ENCODE measurements around the gene ZBED3. TPM values are rescaled to one million over a fixed set of nuclear protein-coding genes. Genes with fewer than 3 reads are reported as not detected.
"Not testable (repeated sequence)": the region's sequence is repeated elsewhere in the genome, so short reads cannot be mapped to it uniquely, and the experiment has no call there.

The ZBED3 gene
- 10 to 100 TPM; 26.1 to 35.8 (median 31.1) TPM for polyA plus RNA-seq (ENCODE audit: insufficient read length in 4 of 4)

- peak; percentile 78 to 91 (median 82) for DNase-seq (ENCODE audit: low read depth in 4 of 4, low spot score in 2 of 4)
Measured at GRCh38 chr5:77086689-77087483, at the start of gene ZBED3. ZBED3 (minus strand) TSS chr5:77087285; CDS start chr5:77077878, 9,407 bp downstream.

GRCh38 chr5:77133061-77133758, 46.1 kb upstream of the ZBED3 start:
- no peak for DNase-seq (ENCODE audit: low read depth in 4 of 4, low spot score in 2 of 4)

GRCh38 chr5:77131361-77131760, 44.3 kb upstream of the ZBED3 start:
- no peak for DNase-seq (ENCODE audit: low read depth in 4 of 4, low spot score in 2 of 4)

- DNase-seq (ENCODE audit: low read depth in 4 of 4, low spot score in 2 of 4): no peak
Measured at GRCh38 chr5:77129391-77129990, 42.4 kb upstream of the ZBED3 start.

- DNase-seq (ENCODE audit: low read depth in 4 of 4, low spot score in 2 of 4): no peak
Measured at GRCh38 chr5:77128411-77129061, 41.5 kb upstream of the ZBED3 start.

- DNase-seq (ENCODE audit: low read depth in 4 of 4, low spot score in 2 of 4): no peak
Measured at GRCh38 chr5:77123057-77123456, 36.0 kb upstream of the ZBED3 start.

- DNase-seq (ENCODE audit: low read depth in 4 of 4, low spot score in 2 of 4): no peak
Measured at GRCh38 chr5:77120706-77121105, 33.6 kb upstream of the ZBED3 start.

- no peak for DNase-seq (ENCODE audit: low read depth in 4 of 4, low spot score in 2 of 4)
Measured at GRCh38 chr5:77120086-77120485, 33.0 kb upstream of the ZBED3 start.

GRCh38 chr5:77117161-77117560, 30.1 kb upstream of the ZBED3 start:
- no peak for DNase-seq (ENCODE audit: low read depth in 4 of 4, low spot score in 2 of 4)

GRCh38 chr5:77107035-77107434, 19.9 kb upstream of the ZBED3 start:
- DNase-seq (ENCODE audit: low read depth in 4 of 4, low spot score in 2 of 4): not testable (repeated sequence)

- DNase-seq (ENCODE audit: low read depth in 4 of 4, low spot score in 2 of 4): no peak
Measured at GRCh38 chr5:77104813-77105212, 17.7 kb upstream of the ZBED3 start.

GRCh38 chr5:77103457-77103856, 16.4 kb upstream of the ZBED3 start:
- no peak for DNase-seq (ENCODE audit: low read depth in 4 of 4, low spot score in 2 of 4)

GRCh38 chr5:77102549-77102948, 15.5 kb upstream of the ZBED3 start:
- DNase-seq (ENCODE audit: low read depth in 4 of 4, low spot score in 2 of 4): no peak

- DNase-seq (ENCODE audit: low read depth in 4 of 4, low spot score in 2 of 4): no peak
Measured at GRCh38 chr5:77101298-77101697, 14.2 kb upstream of the ZBED3 start.

- no peak for DNase-seq (ENCODE audit: low read depth in 4 of 4, low spot score in 2 of 4)
Measured at GRCh38 chr5:77095189-77095588, 8.1 kb upstream of the ZBED3 start.

- peak in 3 of 4 donors; percentile 48 to 60 (median 48) for DNase-seq (ENCODE audit: low read depth in 4 of 4, low spot score in 2 of 4)
Measured at GRCh38 chr5:77087484-77088261, 588 bp upstream of the ZBED3 start.

GRCh38 chr5:77086368-77086688, 757 bp downstream of the ZBED3 start:
- no peak for DNase-seq (ENCODE audit: low read depth in 4 of 4, low spot score in 2 of 4)

- no peak for DNase-seq (ENCODE audit: low read depth in 4 of 4, low spot score in 2 of 4)
Measured at GRCh38 chr5:77083088-77083487, 4.0 kb downstream of the ZBED3 start.

- no peak for DNase-seq (ENCODE audit: low read depth in 4 of 4, low spot score in 2 of 4)
Measured at GRCh38 chr5:77082280-77082679, 4.8 kb downstream of the ZBED3 start.

- no peak for DNase-seq (ENCODE audit: low read depth in 4 of 4, low spot score in 2 of 4)
Measured at GRCh38 chr5:77080905-77081304, 6.2 kb downstream of the ZBED3 start.
